Measurements from ENCODE around the gene ITPK1.

DNA sequence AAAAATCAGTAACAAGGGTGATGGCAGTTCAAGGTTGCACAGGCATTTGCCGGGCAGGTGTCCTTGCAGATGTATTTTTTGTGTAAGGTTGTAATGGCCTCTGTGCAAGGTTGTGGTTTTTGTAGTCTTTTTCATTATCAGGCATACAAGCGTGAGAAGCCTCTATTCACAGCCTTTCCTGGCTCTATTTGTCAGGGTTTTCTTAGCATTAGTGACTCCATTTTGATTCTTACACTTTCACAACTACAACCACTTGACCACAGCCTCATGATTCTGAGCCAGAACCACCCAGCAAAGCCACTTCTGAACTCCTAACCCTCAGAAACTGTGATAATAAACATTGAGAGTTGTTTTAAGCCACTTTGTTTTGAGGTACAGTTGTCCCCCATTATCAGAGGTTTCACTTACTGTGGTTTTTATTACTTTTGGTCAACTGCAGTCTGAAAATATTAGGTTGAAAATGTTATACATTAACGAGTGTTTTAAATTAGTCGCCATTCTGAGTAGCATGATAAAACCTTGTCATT lies 220.3 kb downstream of the ITPK1 start:
- TF ChIP-seq EZH2phosphoT487 (IDR thresholded peaks at IDR 0.05; ENCODE audit: insufficient read depth, low read depth) (no peak), EZH2 (IDR thresholded peaks at IDR 0.05; ENCODE audit: insufficient read depth, poor library complexity, severe bottlenecking) (no peak)

Data from GM23248 (cell line).